ENCODE results near the gene LIPC. TPM values are rescaled to one million over a fixed set of nuclear protein-coding genes. Genes with fewer than 3 reads are reported as not detected.

Gene LIPC
- total and polyA plus RNA-seq, 2 donors (not counting 3 experiments of a cell fraction or from before 2014, with no cell fraction given), result not detected

GRCh38 chr15:58524247-58524646 is 92.5 kb downstream of the LIPC start:
- H3K9me1 ChIP-seq (replicated peaks; ENCODE audit: control insufficient read depth, extremely low read depth, insufficient read depth, low read length), result no peaks in the 10 kb centered on the region
- no peaks in the 10 kb centered on the region for H3K9me3 ChIP-seq (replicated peaks; ENCODE audit: control insufficient read depth, insufficient read depth, low read length)
- dilution Hi-C loops (cut with MboI; ENCODE audit: extremely low pct_ligation_motif_present, low sequenced_read_pairs), result no loop called here
- H3K4me3 ChIP-seq (replicated peaks in 1 of 3; ENCODE audit: insufficient read depth in 1 of 3, low read depth in 1 of 3, low read length in 3 of 3), result no peak overlapping the region
- no peaks in the 10 kb centered on the region for H3K36me3 ChIP-seq (ENCODE audit: control insufficient read depth in 2 of 2, extremely low read depth in 1 of 2, insufficient read depth in 2 of 2, low read length in 2 of 2)
- no peak overlapping the region for H3K4me2 ChIP-seq (ENCODE audit: insufficient read depth, low read length)
- CTCF ChIA-PET, result interaction anchor here (2.3 kb wide), 1 partner anchor 12 kb away, joined by 6 read pairs; no protein-coding TSS in a partner anchor
- H3K9ac ChIP-seq (replicated peaks; ENCODE audit: extremely low read depth, insufficient read depth, low read length), result no peak overlapping the region
- no peaks in the 10 kb centered on the region for H3K27me3 ChIP-seq (ENCODE audit: control insufficient read depth in 2 of 2, insufficient read depth in 2 of 2, low read length in 2 of 2)
- H3K27ac ChIP-seq (ENCODE audit: insufficient read depth, low read depth, low read length), result no peak overlapping the region
- BruUV-seq (replicated peaks), result no TSS peak
- H3K4me1 ChIP-seq (ENCODE audit: control insufficient read depth, extremely low read depth, insufficient read depth, low read length), result peaks cover 27% of the 10 kb centered on the region
- POLR2A ChIA-PET, result no interaction called here
- FAIRE-seq (no peak), DNase-seq (ENCODE audit: low read depth, low spot score) (no peak)
- no peaks in the 10 kb centered on the region for H3K79me2 ChIP-seq (ENCODE audit: control insufficient read depth, insufficient read depth, low read length)
- TF ChIP-seq CTCF (IDR thresholded peaks at IDR 0.05; ENCODE audit: extremely low read depth in 1 of 2, insufficient read depth in 1 of 2, low read depth in 1 of 2, low read length in 2 of 2) (no peak), POLR2AphosphoS5 (IDR thresholded peaks at IDR 0.05; ENCODE audit: insufficient read depth, low read depth, low read length) (no peak), EZH2 (IDR thresholded peaks at IDR 0.05; ENCODE audit: borderline replicate concordance, low read depth, low read length, severe bottlenecking) (no peak), JUN (IDR thresholded peaks at IDR 0.05; ENCODE audit: borderline replicate concordance, insufficient read depth, insufficient read length, low read depth) (no peak)
- intact Hi-C loops (cut with micrococcal nuclease), result loop anchor here (5.0 kb wide), 1 partner anchor 67 kb away; no protein-coding TSS in a partner anchor
- no peaks in the 10 kb centered on the region for H4K20me1 ChIP-seq (replicated peaks; ENCODE audit: control insufficient read depth, extremely low read depth, insufficient read depth, low read length)
- H2AFZ ChIP-seq (ENCODE audit: low read depth, low read length), result no peak overlapping the region

GRCh38 chr15:58525991-58526421 is 94.2 kb downstream of the LIPC start:
- Histone ChIP-seq H3K9me3 (replicated peaks; ENCODE audit: control insufficient read depth, insufficient read depth, low read length) (no peaks in the 10 kb centered on the region), H2AFZ (ENCODE audit: low read depth, low read length) (no peak overlapping the region), H3K9me1 (replicated peaks; ENCODE audit: control insufficient read depth, extremely low read depth, insufficient read depth, low read length) (no peaks in the 10 kb centered on the region), H3K4me2 (ENCODE audit: insufficient read depth, low read length) (no peak overlapping the region), H3K27ac (ENCODE audit: insufficient read depth, low read depth, low read length) (no peak overlapping the region), H3K27me3 (ENCODE audit: control insufficient read depth in 2 of 2, insufficient read depth in 2 of 2, low read length in 2 of 2) (no peaks in the 10 kb centered on the region), H3K36me3 (ENCODE audit: control insufficient read depth in 2 of 2, extremely low read depth in 1 of 2, insufficient read depth in 2 of 2, low read length in 2 of 2) (no peaks in the 10 kb centered on the region), H3K9ac (replicated peaks; ENCODE audit: extremely low read depth, insufficient read depth, low read length) (no peak overlapping the region), H3K4me3 (replicated peaks in 1 of 3; ENCODE audit: insufficient read depth in 1 of 3, low read depth in 1 of 3, low read length in 3 of 3) (no peak overlapping the region), H3K79me2 (ENCODE audit: control insufficient read depth, insufficient read depth, low read length) (no peaks in the 10 kb centered on the region), H4K20me1 (replicated peaks; ENCODE audit: control insufficient read depth, extremely low read depth, insufficient read depth, low read length) (no peaks in the 10 kb centered on the region), H3K4me1 (ENCODE audit: control insufficient read depth, extremely low read depth, insufficient read depth, low read length) (peaks cover 10% of the 10 kb centered on the region)
- DNase-seq (ENCODE audit: low read depth, low spot score) (no peak), FAIRE-seq (no peak)
- BruUV-seq (replicated peaks), result no TSS peak
- POLR2A ChIA-PET, result no interaction called here
- TF ChIP-seq POLR2AphosphoS5 (IDR thresholded peaks at IDR 0.05; ENCODE audit: insufficient read depth, low read depth, low read length) (no peak), EZH2 (IDR thresholded peaks at IDR 0.05; ENCODE audit: borderline replicate concordance, low read depth, low read length, severe bottlenecking) (no peak), POLR2A (IDR thresholded peaks at IDR 0.05; ENCODE audit: low read depth, low read length) (no peak), MYC (IDR thresholded peaks at IDR 0.05; ENCODE audit: low read depth, low read length) (no peak), GATA2 (IDR thresholded peaks at IDR 0.05; ENCODE audit: insufficient read depth, insufficient read length, low read depth, low read length) (no peak), FOS (IDR thresholded peaks at IDR 0.05; ENCODE audit: borderline replicate concordance, insufficient read depth, low read length) (no peak), MAX (IDR thresholded peaks at IDR 0.05; ENCODE audit: insufficient read depth, insufficient read length) (no peak), CTCF (IDR thresholded peaks at IDR 0.05; ENCODE audit: extremely low read depth in 1 of 2, insufficient read depth in 1 of 2, low read depth in 1 of 2, low read length in 2 of 2) (no peak), JUN (IDR thresholded peaks at IDR 0.05; ENCODE audit: borderline replicate concordance, insufficient read depth, insufficient read length, low read depth) (no peak)
- intact Hi-C loops (cut with micrococcal nuclease) (no loop called here), dilution Hi-C loops (cut with MboI; ENCODE audit: extremely low pct_ligation_motif_present, low sequenced_read_pairs) (no loop called here)
- CTCF ChIA-PET, result no interaction called here

Data from endothelial cell of umbilical vein (primary cell).